Astrocyte (in vitro differentiated cells and primary cell): ENCODE results near the gene C3orf80. TPM values are rescaled to one million over a fixed set of nuclear protein-coding genes. Genes with fewer than 3 reads are reported as not detected.

Source experiments
- DNase-seq: peaks from one replicate; pipeline ENCODE4 v3.0.0-alpha.2; 2010; ENCODE audit warnings: low read depth
- FAIRE-seq: peaks from 2 replicates; lab custom pipeline; 2011; peaks lifted over from hg19 to GRCh38; lab: Jason Lieb, UNC
- H2AFZ ChIP-seq: 2 replicates; pipeline ENCODE4 v1.6.0; 2012; ENCODE audit warnings: low read depth, low read length, inconsistent platforms
- H3K27ac ChIP-seq: 2 replicates; pipeline ENCODE4 v1.5.1; 2011; ENCODE audit warnings: low read depth, low read length, inconsistent platforms
- H3K27me3 ChIP-seq: 2 replicates; pipeline ENCODE4 v1.6.0; 2011; ENCODE audit warnings: low read length, inconsistent platforms; ENCODE audit not compliant: insufficient read depth
- H3K36me3 ChIP-seq: 2 replicates; pipeline ENCODE4 v1.5.1; 2011; ENCODE audit warnings: low read length, inconsistent platforms; ENCODE audit not compliant: insufficient read depth
- H3K4me1 ChIP-seq: 2 replicates; pipeline ENCODE4 v1.5.1; 2011; ENCODE audit warnings: low read length, inconsistent platforms; ENCODE audit not compliant: insufficient read depth
- H3K4me2 ChIP-seq: 2 replicates; pipeline ENCODE4 v1.6.0; 2012; ENCODE audit warnings: low read length, inconsistent platforms
- H3K4me3 ChIP-seq: 2 replicates; pipeline ENCODE4 v1.5.1; 2011; ENCODE audit warnings: low read depth, mild to moderate bottlenecking, low read length, inconsistent platforms; ENCODE audit not compliant: insufficient read depth
- H3K79me2 ChIP-seq: 2 replicates; pipeline ENCODE4 v1.6.0; 2012; ENCODE audit warnings: mild to moderate bottlenecking, low read length, inconsistent platforms; ENCODE audit not compliant: insufficient read depth
- H3K9ac ChIP-seq: 2 replicates; pipeline ENCODE4 v1.6.0; 2012; ENCODE audit warnings: mild to moderate bottlenecking, low read length, inconsistent platforms
- H3K9me3 ChIP-seq: 2 replicates; pipeline ENCODE4 v1.5.1; 2012; ENCODE audit warnings: low read depth, mild to moderate bottlenecking, low read length, inconsistent platforms; ENCODE audit not compliant: insufficient read depth
- H4K20me1 ChIP-seq: 2 replicates; pipeline ENCODE4 v1.6.0; 2012; ENCODE audit warnings: low read length, inconsistent platforms; ENCODE audit not compliant: insufficient read depth
- H3K27ac Mint-ChIP-seq: one replicate; pipeline ENCODE4 v1.8.0; 2021; ENCODE audit warnings: mild to moderate bottlenecking, mixed read lengths; ENCODE audit not compliant: unreplicated experiment
- H3K27me3 Mint-ChIP-seq: one replicate; pipeline ENCODE4 v1.8.0; 2021; ENCODE audit warnings: low read depth, mixed read lengths; ENCODE audit not compliant: unreplicated experiment
- H3K36me3 Mint-ChIP-seq: one replicate; pipeline ENCODE4 v1.8.0; 2021; ENCODE audit warnings: low read depth, mixed read lengths; ENCODE audit not compliant: unreplicated experiment
- H3K4me1 Mint-ChIP-seq: one replicate; pipeline ENCODE4 v1.8.0; 2021; ENCODE audit warnings: low read depth, mixed read lengths; ENCODE audit not compliant: unreplicated experiment
- H3K4me3 Mint-ChIP-seq: one replicate; pipeline ENCODE4 v1.8.0; 2021; ENCODE audit warnings: mild to moderate bottlenecking, moderate library complexity, mixed read lengths; ENCODE audit not compliant: unreplicated experiment
- H3K9me3 Mint-ChIP-seq: one replicate; pipeline ENCODE4 v1.8.0; 2021; ENCODE audit warnings: mild to moderate bottlenecking, mixed read lengths; ENCODE audit not compliant: unreplicated experiment
- EZH2 ChIP-seq: IDR thresholded peaks from 2 replicates; pipeline ENCODE4 v1.6.1; 2012; ENCODE audit warnings: mild to moderate bottlenecking, low read length, inconsistent platforms; ENCODE audit not compliant: insufficient read depth
- total RNA-seq: library from RNA; stranded (reverse); gene quantifications from 2 replicates; pipeline ENCODE4 v1.2.1, GENCODE V29; 2021
- TF ChIP-seq, protein P1 (sequence below): IDR thresholded peaks from 2 replicates; pipeline ENCODE4 v1.5.1; 2011; ENCODE audit warnings: low read depth, mild to moderate bottlenecking, inconsistent platforms, low read length, moderate library complexity; ENCODE audit not compliant: insufficient read depth

The C3orf80 gene
- total RNA-seq, 1 donor from 2014 or later = 6.5 TPM

- Mint-ChIP-seq H3K4me1 (peaks cover 22% of the 10 kb centered on the region), H3K27me3 (no peaks in the 10 kb centered on the region), H3K36me3 (peaks cover 5% of the 10 kb centered on the region), H3K4me3 (no peak overlapping the region), H3K9me3 (peaks cover 1% of the 10 kb centered on the region), H3K27ac (no peak overlapping the region)
- Histone ChIP-seq H2AFZ (no peak overlapping the region), H3K4me3 (no peak overlapping the region), H3K9ac (no peak overlapping the region), H3K36me3 (no peaks in the 10 kb centered on the region), H3K27me3 (no peaks in the 10 kb centered on the region), H4K20me1 (no peaks in the 10 kb centered on the region), H3K4me1 (no peaks in the 10 kb centered on the region), H3K27ac (no peak overlapping the region), H3K4me2 (no peak overlapping the region), H3K9me3 (no peaks in the 10 kb centered on the region), H3K79me2 (no peaks in the 10 kb centered on the region)
- DNase-seq (peak; percentile 91), FAIRE-seq (peak; percentile 90)
- TF ChIP-seq EZH2 = no peak
- TF ChIP-seq, protein P1, sequence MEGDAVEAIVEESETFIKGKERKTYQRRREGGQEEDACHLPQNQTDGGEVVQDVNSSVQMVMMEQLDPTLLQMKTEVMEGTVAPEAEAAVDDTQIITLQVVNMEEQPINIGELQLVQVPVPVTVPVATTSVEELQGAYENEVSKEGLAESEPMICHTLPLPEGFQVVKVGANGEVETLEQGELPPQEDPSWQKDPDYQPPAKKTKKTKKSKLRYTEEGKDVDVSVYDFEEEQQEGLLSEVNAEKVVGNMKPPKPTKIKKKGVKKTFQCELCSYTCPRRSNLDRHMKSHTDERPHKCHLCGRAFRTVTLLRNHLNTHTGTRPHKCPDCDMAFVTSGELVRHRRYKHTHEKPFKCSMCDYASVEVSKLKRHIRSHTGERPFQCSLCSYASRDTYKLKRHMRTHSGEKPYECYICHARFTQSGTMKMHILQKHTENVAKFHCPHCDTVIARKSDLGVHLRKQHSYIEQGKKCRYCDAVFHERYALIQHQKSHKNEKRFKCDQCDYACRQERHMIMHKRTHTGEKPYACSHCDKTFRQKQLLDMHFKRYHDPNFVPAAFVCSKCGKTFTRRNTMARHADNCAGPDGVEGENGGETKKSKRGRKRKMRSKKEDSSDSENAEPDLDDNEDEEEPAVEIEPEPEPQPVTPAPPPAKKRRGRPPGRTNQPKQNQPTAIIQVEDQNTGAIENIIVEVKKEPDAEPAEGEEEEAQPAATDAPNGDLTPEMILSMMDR = no peak
Observed at GRCh38 chr3:160184655-160185054, 40.6 kb upstream of the C3orf80 start.

- no peaks in the 10 kb centered on the region for H4K20me1 ChIP-seq
- FAIRE-seq = no peak
- Mint-ChIP-seq H3K36me3 (peaks cover 2% of the 10 kb centered on the region), H3K4me1 (peaks cover 20% of the 10 kb centered on the region), H3K27ac (no peak overlapping the region), H3K27me3 (no peaks in the 10 kb centered on the region), H3K9me3 (peaks cover 1% of the 10 kb centered on the region), H3K4me3 (no peak overlapping the region)
- no peak overlapping the region for H3K27ac ChIP-seq
- H2AFZ ChIP-seq = no peak overlapping the region
- H3K36me3 ChIP-seq = no peaks in the 10 kb centered on the region
- H3K4me1 ChIP-seq = no peaks in the 10 kb centered on the region
- no peak overlapping the region for H3K4me2 ChIP-seq
- TF ChIP-seq, protein P1 = no peak
- no peak for TF ChIP-seq EZH2
- H3K9me3 ChIP-seq = no peaks in the 10 kb centered on the region
- H3K9ac ChIP-seq = no peak overlapping the region
- no peaks in the 10 kb centered on the region for H3K27me3 ChIP-seq
- no peak for DNase-seq
- no peaks in the 10 kb centered on the region for H3K79me2 ChIP-seq
- no peak overlapping the region for H3K4me3 ChIP-seq
Observed at GRCh38 chr3:160185751-160186150, 39.5 kb upstream of the C3orf80 start.

DNA sequence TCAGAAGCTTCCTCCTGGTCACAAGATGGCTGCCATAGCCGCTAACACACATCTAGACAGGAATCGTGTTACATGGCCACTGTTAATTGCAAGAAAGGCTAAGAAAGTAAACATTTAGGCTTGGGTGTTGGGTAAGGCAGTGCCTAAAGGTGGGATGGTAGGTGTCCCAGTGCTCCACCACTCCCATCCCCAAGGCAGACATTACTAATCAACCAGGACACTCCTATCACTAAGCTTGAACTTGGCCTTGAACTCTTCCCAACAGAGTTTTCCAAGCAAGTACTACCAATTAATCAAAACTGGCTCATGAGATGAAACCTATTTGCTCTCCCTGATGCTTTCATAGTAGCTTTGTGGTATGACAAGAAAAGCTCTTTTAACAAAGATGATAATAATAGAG, 37.9 kb upstream of the C3orf80 start:
- Histone ChIP-seq H3K27me3 (no peaks in the 10 kb centered on the region), H3K4me3 (no peak overlapping the region), H3K36me3 (no peaks in the 10 kb centered on the region), H4K20me1 (no peaks in the 10 kb centered on the region), H3K79me2 (no peaks in the 10 kb centered on the region), H3K4me2 (no peak overlapping the region), H3K9ac (no peak overlapping the region), H2AFZ (no peak overlapping the region), H3K4me1 (no peaks in the 10 kb centered on the region), H3K9me3 (no peaks in the 10 kb centered on the region), H3K27ac (no peak overlapping the region)
- Mint-ChIP-seq H3K9me3 (peaks cover 4% of the 10 kb centered on the region), H3K27ac (no peak overlapping the region), H3K4me3 (no peak overlapping the region), H3K27me3 (peaks cover 6% of the 10 kb centered on the region), H3K36me3 (peaks cover 2% of the 10 kb centered on the region), H3K4me1 (peaks cover 20% of the 10 kb centered on the region)
- no peak for FAIRE-seq
- DNase-seq = no peak
- TF ChIP-seq, protein P1 = no peak
- TF ChIP-seq EZH2 = no peak
